Neural cell (in vitro differentiated cells): Measurements from ENCODE around the gene IL17RC.

Experiments
- EZH2 ChIP-seq: fragments of 200-600, 300-800 bp; shearing (Covaris generic), sonication (generic); IDR thresholded peaks from 2 replicates; pipeline ENCODE4 v1.6.1; 2014; ENCODE audit warnings: antibody characterized with exemption, low read length, borderline replicate concordance, mild to moderate bottlenecking; ENCODE audit not compliant: insufficient read depth, poor library complexity, severe bottlenecking
- POLR2AphosphoS5 ChIP-seq: IDR thresholded peaks from 2 replicates; pipeline ENCODE4 v1.6.1; 2012
- RAD21 ChIP-seq: fragments of 450-650 bp; conservative IDR thresholded peaks from 2 replicates; pipeline ENCODE4 v1.6.1; 2014; ENCODE audit warnings: antibody characterized with exemption, mild to moderate bottlenecking, moderate library complexity
- SMC3 ChIP-seq: fragments of 450-650 bp; conservative IDR thresholded peaks from 2 replicates; pipeline ENCODE4 v1.6.1; 2014; ENCODE audit warnings: antibody characterized with exemption, mild to moderate bottlenecking, moderate library complexity; ENCODE audit not compliant: poor library complexity
- TF ChIP-seq, protein P1 (sequence below): fragments of 450-650 bp; IDR thresholded peaks from 2 replicates; pipeline ENCODE4 v1.5.1; 2014; ENCODE audit warnings: antibody characterized with exemption, mild to moderate bottlenecking, moderate library complexity; ENCODE audit not compliant: poor library complexity, severe bottlenecking

DNA sequence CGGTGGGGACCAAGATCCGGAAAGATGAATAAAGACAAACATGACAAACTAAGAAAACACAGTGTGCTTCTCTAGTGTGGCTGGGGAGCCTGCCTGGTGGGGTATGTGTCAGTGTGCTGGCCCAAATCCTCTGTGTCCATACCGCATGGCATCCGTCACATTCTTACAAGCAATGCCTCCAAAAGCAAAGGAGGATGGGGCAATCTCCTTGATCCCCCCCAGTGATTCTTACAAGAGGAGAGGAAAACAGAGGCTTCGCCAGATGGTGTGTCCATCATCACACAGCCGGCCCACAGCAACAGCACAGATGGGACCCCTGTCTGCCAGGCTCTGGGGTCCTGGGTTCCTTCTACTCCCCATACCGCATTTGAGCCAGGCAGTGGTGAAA lies 558 bp upstream of the IL17RC start:
- TF ChIP-seq, protein P1, sequence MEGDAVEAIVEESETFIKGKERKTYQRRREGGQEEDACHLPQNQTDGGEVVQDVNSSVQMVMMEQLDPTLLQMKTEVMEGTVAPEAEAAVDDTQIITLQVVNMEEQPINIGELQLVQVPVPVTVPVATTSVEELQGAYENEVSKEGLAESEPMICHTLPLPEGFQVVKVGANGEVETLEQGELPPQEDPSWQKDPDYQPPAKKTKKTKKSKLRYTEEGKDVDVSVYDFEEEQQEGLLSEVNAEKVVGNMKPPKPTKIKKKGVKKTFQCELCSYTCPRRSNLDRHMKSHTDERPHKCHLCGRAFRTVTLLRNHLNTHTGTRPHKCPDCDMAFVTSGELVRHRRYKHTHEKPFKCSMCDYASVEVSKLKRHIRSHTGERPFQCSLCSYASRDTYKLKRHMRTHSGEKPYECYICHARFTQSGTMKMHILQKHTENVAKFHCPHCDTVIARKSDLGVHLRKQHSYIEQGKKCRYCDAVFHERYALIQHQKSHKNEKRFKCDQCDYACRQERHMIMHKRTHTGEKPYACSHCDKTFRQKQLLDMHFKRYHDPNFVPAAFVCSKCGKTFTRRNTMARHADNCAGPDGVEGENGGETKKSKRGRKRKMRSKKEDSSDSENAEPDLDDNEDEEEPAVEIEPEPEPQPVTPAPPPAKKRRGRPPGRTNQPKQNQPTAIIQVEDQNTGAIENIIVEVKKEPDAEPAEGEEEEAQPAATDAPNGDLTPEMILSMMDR: no peak
- TF ChIP-seq EZH2: no peak
- TF ChIP-seq POLR2AphosphoS5: no peak
- TF ChIP-seq RAD21: no peak
- no peak for TF ChIP-seq SMC3
